Measurements from ENCODE around the gene TEX51. TPM values are rescaled to one million over a fixed set of nuclear protein-coding genes. Genes with fewer than 3 reads are reported as not detected.

Gene TEX51
- total RNA-seq, 1 donor from 2014 or later, result not detected

- intact Hi-C loops (cut with micrococcal nuclease), result no loop called here
Measured at GRCh38 chr2:126878601-126879000, 20.1 kb upstream of the TEX51 start.

- intact Hi-C loops (cut with micrococcal nuclease), result no loop called here
Measured at GRCh38 chr2:126879348-126880298, 19.1 kb upstream of the TEX51 start.

- intact Hi-C loops (cut with micrococcal nuclease), result no loop called here
Measured at GRCh38 chr2:126880324-126880723, 18.4 kb upstream of the TEX51 start.

GRCh38 chr2:126880817-126881216 lies 17.9 kb upstream of the TEX51 start:
- intact Hi-C loops (cut with micrococcal nuclease), result no loop called here

- intact Hi-C loops (cut with micrococcal nuclease), result no loop called here
Measured at GRCh38 chr2:126881591-126881990, 17.1 kb upstream of the TEX51 start.

- intact Hi-C loops (cut with micrococcal nuclease), result no loop called here
Measured at GRCh38 chr2:126882181-126882580, 16.5 kb upstream of the TEX51 start.

- intact Hi-C loops (cut with micrococcal nuclease), result no loop called here
Measured at GRCh38 chr2:126882736-126883665, 15.7 kb upstream of the TEX51 start.

- intact Hi-C loops (cut with micrococcal nuclease), result no loop called here
Measured at GRCh38 chr2:126883666-126884040, 15.0 kb upstream of the TEX51 start.

GRCh38 chr2:126884861-126885750 lies 13.6 kb upstream of the TEX51 start:
- intact Hi-C loops (cut with micrococcal nuclease), result no loop called here

GRCh38 chr2:126885751-126886210 lies 12.9 kb upstream of the TEX51 start:
- intact Hi-C loops (cut with micrococcal nuclease), result no loop called here

GRCh38 chr2:126886211-126886915 lies 12.3 kb upstream of the TEX51 start:
- intact Hi-C loops (cut with micrococcal nuclease), result no loop called here

- intact Hi-C loops (cut with micrococcal nuclease), result no loop called here
Measured at GRCh38 chr2:126886916-126887280, 11.8 kb upstream of the TEX51 start.

GRCh38 chr2:126887506-126887905 lies 11.2 kb upstream of the TEX51 start:
- intact Hi-C loops (cut with micrococcal nuclease), result no loop called here

GRCh38 chr2:126888046-126888445 lies 10.6 kb upstream of the TEX51 start:
- intact Hi-C loops (cut with micrococcal nuclease), result no loop called here

- intact Hi-C loops (cut with micrococcal nuclease), result no loop called here
Measured at GRCh38 chr2:126889071-126889470, 9.6 kb upstream of the TEX51 start.

GRCh38 chr2:126889496-126890135 lies 9.1 kb upstream of the TEX51 start:
- intact Hi-C loops (cut with micrococcal nuclease), result no loop called here

GRCh38 chr2:126890136-126890510 lies 8.6 kb upstream of the TEX51 start:
- intact Hi-C loops (cut with micrococcal nuclease), result no loop called here

GRCh38 chr2:126890551-126891450 lies 7.9 kb upstream of the TEX51 start:
- intact Hi-C loops (cut with micrococcal nuclease), result no loop called here

Data from T-helper 2 cell treated with Interferon-gamma antibody and Interleukin-4, amounts not matched to agents 100 ng/mL and 5 ng/mL, for 36 hours (primary cell).